ENCODE measurements around the gene ALDH8A1.

DNA sequence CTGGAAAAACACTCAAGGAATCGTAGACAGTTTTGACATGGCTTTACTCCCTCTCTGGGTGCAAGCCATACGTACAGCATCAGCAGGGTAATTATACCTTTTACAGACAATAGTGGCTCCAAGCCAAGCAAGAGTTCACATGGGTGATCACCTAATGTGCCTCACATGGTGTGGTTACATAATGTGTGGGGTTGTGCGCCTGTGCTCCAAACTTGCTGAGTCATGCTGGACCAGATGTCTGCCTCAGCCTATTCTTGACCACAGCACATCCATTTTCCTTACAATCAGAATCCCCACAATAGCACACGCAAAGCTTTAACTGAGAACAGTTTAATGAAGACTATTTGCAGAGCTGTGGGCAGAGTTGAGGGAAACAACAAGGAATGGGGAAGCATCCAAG is 74.5 kb downstream of the ALDH8A1 start:
- TF ChIP-seq YY1 (IDR thresholded peaks at IDR 0.05; ENCODE audit: insufficient read depth, insufficient read length) (no peak), ZNF274 (IDR thresholded peaks at IDR 0.05; ENCODE audit: low read depth, low read length) (no peak)
